Uterus (tissue), 4 donors: ENCODE measurements around the gene TBC1D10A. TPM values are rescaled to one million over a fixed set of nuclear protein-coding genes. Genes with fewer than 3 reads are reported as not detected.

Experiments used
- DNase-seq, 2 donors: peaks; one replicate each; pipeline ENCODE4 v3.0.0-alpha.2; 2019 to 2020
- H3K27ac ChIP-seq, 2 donors: fragments of 200-600 bp; sonication (generic); 1 replicate in 1 of 2; 2 replicates in 1 of 2; pipeline ENCODE4 v1.5.1; 2016 to 2018
- H3K27me3 ChIP-seq, 2 donors: fragments of 200-600 bp; sonication (generic); one replicate each; pipeline ENCODE4 v1.5.1; 2018 to 2019; ENCODE audit warnings: control low read depth in 1 of 2
- H3K36me3 ChIP-seq, 2 donors: fragments of 200-600 bp; sonication (generic); one replicate each; pipeline ENCODE4 v1.5.1; 2019; ENCODE audit warnings: control low read depth in 1 of 2
- H3K4me1 ChIP-seq, 2 donors: fragments of 200-600 bp; sonication (generic); one replicate each; pipeline ENCODE4 v1.5.1; 2018 to 2019; ENCODE audit warnings: control low read depth in 1 of 2
- H3K4me3 ChIP-seq, 2 donors: fragments of 200-600 bp; sonication (generic); 1 replicate in 1 of 2; 2 replicates in 1 of 2; pipeline ENCODE4 v1.5.1; 2018 to 2019; ENCODE audit warnings: mild to moderate bottlenecking in 1 of 2
- H3K9me3 ChIP-seq, 2 donors: fragments of 200-600 bp; sonication (generic); one replicate each; pipeline ENCODE4 v1.5.1; 2019; ENCODE audit warnings: control low read depth in 1 of 2
- POLR2A ChIP-seq, 2 donors: fragments of 450-650 bp; IDR thresholded peaks; one replicate each; pipeline ENCODE4 v1.6.1; 2016; ENCODE audit warnings: antibody characterized with exemption in 2 of 2, mild to moderate bottlenecking in 1 of 2, moderate library complexity in 1 of 2
- intact Hi-C: fragments of 100-400 bp; cut with DNase I; formaldehyde crosslinking; loops from one replicate; pipeline ENCODE4 v1.15.1; 2023; ENCODE audit warnings: low total_unique reads
- total RNA-seq, 4 donors: library from RNA; depleted of rRNA in 3 of 4; stranded (reverse); fragments of >200 nt in 3 of 4; gene quantifications; one replicate each; pipeline versions ENCODE4 v1.1.0 to v1.2.4, GENCODE V29; 2014 to 2023
- TF ChIP-seq, protein P1 (sequence below), 4 experiments: fragments of 200-600 bp in 2 of 4; fragments of 450-650 bp in 2 of 4; sonication (generic) in 2 of 4; IDR thresholded peaks; one replicate each; pipeline ENCODE4 v1.5.1; 2016 to 2019; ENCODE audit warnings: antibody characterized with exemption in 4 of 4, mild to moderate bottlenecking in 2 of 4, moderate library complexity in 1 of 4
- donor health status: DM: yes; HTN: yes; CAD: no.

Gene TBC1D10A
- total RNA-seq, 4 donors from 2014 or later: 2.8 to 33.6 (median 10.0) TPM

DNA sequence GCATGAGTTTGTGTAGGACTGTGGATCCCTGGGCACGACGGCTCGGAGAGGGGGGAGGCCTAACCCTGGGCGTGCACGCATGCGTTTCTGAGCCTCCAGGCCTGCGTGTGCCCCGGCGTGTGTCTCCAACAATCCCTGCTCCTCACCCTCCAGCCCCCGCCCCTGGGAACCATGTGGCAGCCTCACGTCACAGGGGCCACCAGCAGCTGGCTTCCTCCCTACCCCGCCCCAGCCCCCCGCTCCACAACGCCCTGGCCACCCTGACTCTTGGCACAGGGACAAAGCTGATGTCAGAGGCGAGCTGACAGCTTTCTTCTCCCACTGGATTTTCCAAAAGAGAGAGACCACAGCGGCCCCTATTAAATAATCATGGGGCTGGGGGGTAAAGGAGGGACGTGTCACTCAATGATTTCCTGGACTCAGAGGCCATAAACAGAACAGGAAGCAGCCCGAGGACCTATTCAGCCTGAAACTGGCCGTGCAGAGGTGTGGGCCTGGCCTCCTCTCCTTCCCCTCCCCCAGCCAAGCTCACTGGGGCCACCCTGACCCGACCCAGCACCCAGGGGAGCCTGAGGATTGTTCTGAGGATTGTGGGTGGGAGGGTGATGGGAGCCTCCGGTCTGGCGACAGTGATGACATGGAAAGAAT, 73.4 kb downstream of the TBC1D10A start:
- TF ChIP-seq, protein P1, sequence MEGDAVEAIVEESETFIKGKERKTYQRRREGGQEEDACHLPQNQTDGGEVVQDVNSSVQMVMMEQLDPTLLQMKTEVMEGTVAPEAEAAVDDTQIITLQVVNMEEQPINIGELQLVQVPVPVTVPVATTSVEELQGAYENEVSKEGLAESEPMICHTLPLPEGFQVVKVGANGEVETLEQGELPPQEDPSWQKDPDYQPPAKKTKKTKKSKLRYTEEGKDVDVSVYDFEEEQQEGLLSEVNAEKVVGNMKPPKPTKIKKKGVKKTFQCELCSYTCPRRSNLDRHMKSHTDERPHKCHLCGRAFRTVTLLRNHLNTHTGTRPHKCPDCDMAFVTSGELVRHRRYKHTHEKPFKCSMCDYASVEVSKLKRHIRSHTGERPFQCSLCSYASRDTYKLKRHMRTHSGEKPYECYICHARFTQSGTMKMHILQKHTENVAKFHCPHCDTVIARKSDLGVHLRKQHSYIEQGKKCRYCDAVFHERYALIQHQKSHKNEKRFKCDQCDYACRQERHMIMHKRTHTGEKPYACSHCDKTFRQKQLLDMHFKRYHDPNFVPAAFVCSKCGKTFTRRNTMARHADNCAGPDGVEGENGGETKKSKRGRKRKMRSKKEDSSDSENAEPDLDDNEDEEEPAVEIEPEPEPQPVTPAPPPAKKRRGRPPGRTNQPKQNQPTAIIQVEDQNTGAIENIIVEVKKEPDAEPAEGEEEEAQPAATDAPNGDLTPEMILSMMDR (IDR thresholded peaks at IDR 0.05): no peak
- no peak for TF ChIP-seq POLR2A (IDR thresholded peaks at IDR 0.05)
- Histone ChIP-seq H3K4me3 (no peak overlapping the region), H3K4me1 (no peaks in the 10 kb centered on the region), H3K27ac (no peak overlapping the region), H3K27me3 (no peaks in the 10 kb centered on the region), H3K9me3 (no peaks in the 10 kb centered on the region), H3K36me3 (no peaks in the 10 kb centered on the region)
- peak; percentile 49 to 56 for DNase-seq
- intact Hi-C loops: no loop called here

DNA sequence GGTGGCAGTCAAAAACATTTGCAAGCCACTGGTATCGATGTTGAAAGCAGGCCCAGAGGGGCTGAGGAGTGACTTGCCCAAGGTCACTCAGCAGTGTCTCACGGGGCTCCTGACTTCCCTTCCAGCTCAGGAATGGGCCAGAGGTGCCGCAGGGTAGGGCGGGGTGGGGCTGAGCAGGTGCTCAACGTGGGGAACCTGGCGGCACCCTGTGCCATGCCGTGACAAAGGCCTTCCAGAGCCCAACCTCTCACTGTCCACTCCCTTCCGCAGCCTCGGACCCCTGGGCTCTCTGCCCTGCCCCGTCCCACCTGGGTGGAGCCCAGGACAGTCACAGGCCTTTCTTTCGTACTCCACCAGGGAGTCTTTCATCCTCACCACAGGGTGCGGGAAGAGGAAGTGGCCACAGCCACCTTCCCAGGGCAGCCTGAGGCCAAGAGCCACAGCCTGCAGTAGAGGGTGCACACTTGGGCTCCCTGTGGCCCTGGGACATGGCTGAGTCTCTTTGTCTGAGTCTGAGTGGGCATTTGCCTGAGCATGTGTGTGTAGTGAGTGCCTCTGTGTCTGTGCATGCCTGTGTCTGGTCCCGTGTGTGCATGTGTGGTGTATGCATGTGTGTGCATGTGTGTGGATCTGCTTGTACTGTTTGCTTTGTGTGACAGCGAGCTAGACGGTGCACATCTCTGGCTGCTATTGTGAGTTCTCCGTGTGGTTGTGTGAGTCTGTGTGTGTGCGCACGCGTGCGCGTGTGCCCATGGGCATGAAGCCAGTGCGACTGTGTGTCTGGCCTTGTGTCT, 74.1 kb downstream of the TBC1D10A start:
- no peak overlapping the region for H3K27ac ChIP-seq

DNA sequence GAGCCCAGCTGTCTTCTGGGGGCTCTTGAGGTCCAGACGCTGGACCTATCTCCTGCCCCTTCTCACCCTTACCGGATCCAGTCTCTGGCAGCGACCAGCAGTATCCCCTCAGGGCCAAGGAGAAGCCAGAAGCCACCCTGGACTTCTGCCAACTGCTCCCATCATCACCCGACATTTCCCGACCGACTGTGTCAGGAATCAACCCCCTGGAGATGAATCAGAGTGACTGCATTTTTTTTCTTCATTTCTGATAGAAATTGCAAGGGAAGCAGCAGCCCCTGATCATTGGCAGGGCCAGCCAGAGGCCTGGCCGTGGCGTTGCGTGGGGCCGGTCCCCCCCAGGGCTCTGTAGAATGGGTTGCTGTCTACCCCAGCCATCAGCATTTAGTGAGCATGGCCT, 75.0 kb downstream of the TBC1D10A start:
- no peak overlapping the region for H3K27ac ChIP-seq
- intact Hi-C loops: no loop called here
- no peak for TF ChIP-seq POLR2A (IDR thresholded peaks at IDR 0.05)
- TF ChIP-seq, protein P1 (IDR thresholded peaks at IDR 0.05): no peak
- no peaks in the 10 kb centered on the region for H3K4me1 ChIP-seq
- H3K36me3 ChIP-seq: no peaks in the 10 kb centered on the region
- H3K4me3 ChIP-seq: no peak overlapping the region
- H3K9me3 ChIP-seq: no peaks in the 10 kb centered on the region
- no peaks in the 10 kb centered on the region for H3K27me3 ChIP-seq
- DNase-seq: no peak

More for the DNA sequence above, 74.1 kb downstream of the TBC1D10A start:
- no peaks in the 10 kb centered on the region for H3K4me1 ChIP-seq
- no peaks in the 10 kb centered on the region for H3K27me3 ChIP-seq
- no peak for TF ChIP-seq POLR2A (IDR thresholded peaks at IDR 0.05)
- TF ChIP-seq, protein P1 (IDR thresholded peaks at IDR 0.05): no peak
- no peaks in the 10 kb centered on the region for H3K9me3 ChIP-seq
- intact Hi-C loops: no loop called here
- no peaks in the 10 kb centered on the region for H3K36me3 ChIP-seq
- no peak overlapping the region for H3K4me3 ChIP-seq
- DNase-seq: no peak

DNA sequence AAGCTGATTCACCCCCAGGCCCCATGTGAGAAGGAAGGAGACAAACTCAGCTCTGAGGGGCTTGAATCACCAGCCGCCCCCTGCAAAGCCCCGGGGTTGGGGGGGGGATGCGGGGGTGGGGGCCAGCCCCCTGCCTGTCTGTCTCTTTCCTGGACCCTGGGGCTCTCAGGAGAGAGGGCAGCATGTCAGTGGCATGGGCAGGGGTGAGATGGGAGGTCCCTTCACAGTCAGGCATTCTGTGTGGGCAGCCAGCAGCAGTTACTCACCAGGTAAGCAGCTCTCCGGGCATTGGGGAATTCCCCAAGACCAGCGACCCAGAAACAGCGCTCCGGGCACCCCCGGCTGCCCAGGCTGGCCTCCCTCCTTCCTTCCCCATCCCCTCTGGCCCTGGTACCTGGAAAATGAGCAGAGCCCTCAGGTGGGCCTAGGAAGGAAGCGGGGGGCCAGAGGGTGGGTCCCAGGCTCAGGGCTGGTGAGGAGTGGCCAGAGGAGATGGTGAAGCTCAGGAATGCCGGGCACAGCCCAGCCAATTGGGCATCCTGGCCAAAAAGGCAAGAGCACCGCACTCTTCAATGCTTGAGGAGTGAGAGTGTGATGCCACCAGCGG, 76.0 kb downstream of the TBC1D10A start:
- Histone ChIP-seq H3K27ac (no peak overlapping the region), H3K4me3 (no peak overlapping the region), H3K36me3 (no peaks in the 10 kb centered on the region), H3K27me3 (no peaks in the 10 kb centered on the region), H3K9me3 (no peaks in the 10 kb centered on the region), H3K4me1 (peaks cover 0 to 6% of the 10 kb centered on the region in 2 donors)
- intact Hi-C loops: no loop called here
- no peak for DNase-seq
- TF ChIP-seq, protein P1 (IDR thresholded peaks at IDR 0.05): no peak
- no peak for TF ChIP-seq POLR2A (IDR thresholded peaks at IDR 0.05)
